Lower leg skin (tissue), 4 donors: ENCODE data around the gene MYCBP2. TPM values are rescaled to one million over a fixed set of nuclear protein-coding genes. Genes with fewer than 3 reads are reported as not detected.

ENCODE experiments used
- DNase-seq, 2 donors: peaks; one replicate each; pipeline ENCODE4 v3.0.0-alpha.2; 2019; ENCODE audit warnings: low spot score in 2 of 2
- H3K4me3 ChIP-seq: fragments of 200-600 bp; sonication (generic); 2 replicates; pipeline ENCODE4 v1.5.1; 2017; ENCODE audit warnings: mild to moderate bottlenecking, low read depth; ENCODE audit not compliant: poor library complexity, severe bottlenecking
- CTCF ChIP-seq, 3 donors: fragments of 450-650 bp; IDR thresholded peaks; one replicate each; pipeline ENCODE4 v1.5.1; 2016; ENCODE audit warnings: antibody characterized with exemption in 3 of 3, mild to moderate bottlenecking in 3 of 3, moderate library complexity in 2 of 3
- POLR2A ChIP-seq, 2 donors: fragments of 450-650 bp; IDR thresholded peaks; one replicate each; pipeline ENCODE4 v1.6.1; 2016 to 2017; ENCODE audit warnings: antibody characterized with exemption in 2 of 2, mild to moderate bottlenecking in 1 of 2, moderate library complexity in 1 of 2
- WGBS, 2 donors: methylation state at CpG; one replicate each; pipeline ENCODE4 v1.1.5; 2018; 5-methylcytosine and 5-hydroxymethylcytosine counted together
- intact Hi-C: fragments of 100-400 bp; cut with DNase I; formaldehyde crosslinking; loops from one replicate; pipeline ENCODE4 v1.15.0; 2023; ENCODE audit warnings: low total_unique reads
- total RNA-seq, 4 donors: library from RNA; depleted of rRNA; stranded (reverse); fragments of >200 nt; gene quantifications; one replicate each; pipeline ENCODE4 v1.1.0, GENCODE V29; 2016

MYCBP2 gene
- total RNA-seq, 4 donors from 2014 or later: 189 to 242 (median 231) TPM

- 71 to 73% methylated on average over 2 of the region's 2 CpGs for WGBS, 2 donors
- no peak for DNase-seq
- H3K4me3 ChIP-seq: no peak overlapping the region
- intact Hi-C loops: no loop called here
- TF ChIP-seq POLR2A (IDR thresholded peaks at IDR 0.05) (no peak), CTCF (IDR thresholded peaks at IDR 0.05) (no peak)
Measured at GRCh38 chr13:77055158-77055557, 271.7 kb downstream of the MYCBP2 start.

GRCh38 chr13:77053192-77053591 is 273.7 kb downstream of the MYCBP2 start:
- DNase-seq: no peak
- TF ChIP-seq CTCF (IDR thresholded peaks at IDR 0.05) (no peak), POLR2A (IDR thresholded peaks at IDR 0.05) (no peak)
- intact Hi-C loops: no loop called here
- no peak overlapping the region for H3K4me3 ChIP-seq
- WGBS, 2 donors: 82 to 88% methylated on average over 4 of the region's 4 CpGs

- no peak overlapping the region for H3K4me3 ChIP-seq
- intact Hi-C loops: no loop called here
- 71 to 80% methylated on average over 4 of the region's 4 CpGs for WGBS, 2 donors
- DNase-seq: no peak
- TF ChIP-seq POLR2A (IDR thresholded peaks at IDR 0.05): no peak
- TF ChIP-seq CTCF (IDR thresholded peaks at IDR 0.05): no peak
Measured at GRCh38 chr13:77048681-77049080, 278.2 kb downstream of the MYCBP2 start.

- no peak for DNase-seq
- no peak overlapping the region for H3K4me3 ChIP-seq
- 90 to 93% methylated on average over 8 of the region's 8 CpGs for WGBS, 2 donors
- intact Hi-C loops: no loop called here
- TF ChIP-seq CTCF (IDR thresholded peaks at IDR 0.05) (no peak), POLR2A (IDR thresholded peaks at IDR 0.05) (no peak)
Measured at GRCh38 chr13:77047649-77048343, 279.1 kb downstream of the MYCBP2 start.

GRCh38 chr13:77042566-77043177 is 284.2 kb downstream of the MYCBP2 start:
- no peak for DNase-seq
- intact Hi-C loops: no loop called here
- 77 to 78% methylated on average over 5 of the region's 5 CpGs for WGBS, 2 donors

More at GRCh38 chr13:77042566-77043177, 284.2 kb downstream of the MYCBP2 start:
- no peak overlapping the region for H3K4me3 ChIP-seq
- TF ChIP-seq CTCF (IDR thresholded peaks at IDR 0.05) (no peak), POLR2A (IDR thresholded peaks at IDR 0.05) (no peak)
